DOHH2 (cell line): ENCODE data around the gene CGNL1.

Source experiments
- H3F3A ChIP-seq: fragments of 200-600 bp; sonication (generic), shearing (Covaris generic); 2 replicates; pipeline ENCODE4 v1.6.0; 2016; ENCODE audit warnings: antibody characterized with exemption, mild to moderate bottlenecking; ENCODE audit not compliant: control insufficient read depth, insufficient read depth
- H3K27ac ChIP-seq: fragments of 200-600 bp; sonication (generic); 2 replicates; pipeline ENCODE4 v1.5.1; 2014; ENCODE audit warnings: low read depth, mild to moderate bottlenecking, low read length, moderate library complexity
- H3K27me3 ChIP-seq: fragments of 200-600 bp; sonication (generic); 2 replicates; pipeline ENCODE4 v1.6.1; 2014; ENCODE audit warnings: mild to moderate bottlenecking, low read length, mixed read lengths; ENCODE audit not compliant: control insufficient read depth
- H3K36me3 ChIP-seq: fragments of 200-600 bp; sonication (generic); 2 replicates; pipeline ENCODE4 v1.6.1; 2014; ENCODE audit warnings: mild to moderate bottlenecking, low read length, moderate library complexity, mixed read lengths; ENCODE audit not compliant: control insufficient read depth
- H3K4me1 ChIP-seq: fragments of 200-600 bp; sonication (generic); 2 replicates; pipeline ENCODE4 v1.6.1; 2014; ENCODE audit warnings: mild to moderate bottlenecking, low read length, mixed read lengths; ENCODE audit not compliant: control insufficient read depth
- H3K4me2 ChIP-seq: fragments of 200-600 bp; sonication (generic); 2 replicates; pipeline ENCODE4 v1.6.0; 2014; ENCODE audit warnings: mild to moderate bottlenecking, low read length, moderate library complexity
- H3K4me3 ChIP-seq: fragments of 200-600 bp; sonication (generic); 2 replicates; pipeline ENCODE4 v1.5.1; 2014; ENCODE audit warnings: mild to moderate bottlenecking, low read length, mixed read lengths
- H3K79me2 ChIP-seq: fragments of 200-600 bp; sonication (generic); 2 replicates; pipeline ENCODE4 v1.6.1; 2014; ENCODE audit warnings: mild to moderate bottlenecking, low read length, mixed read lengths; ENCODE audit not compliant: control insufficient read depth
- H3K9me2 ChIP-seq: fragments of 200-600 bp; sonication (generic); replicated peaks from 2 replicates; pipeline ENCODE4 v1.6.1; 2014; ENCODE audit warnings: mild to moderate bottlenecking, low read length, mixed read lengths; ENCODE audit not compliant: control insufficient read depth
- H3K9me3 ChIP-seq: fragments of 200-600 bp; sonication (generic); 2 replicates; pipeline ENCODE4 v1.6.1; 2014; ENCODE audit warnings: antibody characterized with exemption, low read length, mixed read lengths; ENCODE audit not compliant: control insufficient read depth, insufficient read depth
- H4K20me1 ChIP-seq: fragments of 200-600 bp; sonication (generic); 2 replicates; pipeline ENCODE4 v1.6.0; 2014; ENCODE audit warnings: low read depth, mild to moderate bottlenecking, antibody characterized with exemption, low read length, moderate library complexity; ENCODE audit not compliant: control insufficient read depth, insufficient read depth
- EZH2phosphoT487 ChIP-seq: fragments of 200-600 bp; sonication (generic); IDR thresholded peaks from 2 replicates; pipeline ENCODE4 v1.6.1; 2017; ENCODE audit warnings: borderline replicate concordance, mild to moderate bottlenecking, antibody characterized with exemption, low read length, moderate library complexity, mixed read lengths
- TF ChIP-seq, protein P1 (sequence below): fragments of 200-600 bp; sonication (generic); IDR thresholded peaks from one replicate; pipeline ENCODE4 v1.5.1; 2014; ENCODE audit warnings: antibody characterized with exemption, mild to moderate bottlenecking, low read depth, low read length; ENCODE audit not compliant: poor library complexity, severe bottlenecking

CGNL1 gene

DNA sequence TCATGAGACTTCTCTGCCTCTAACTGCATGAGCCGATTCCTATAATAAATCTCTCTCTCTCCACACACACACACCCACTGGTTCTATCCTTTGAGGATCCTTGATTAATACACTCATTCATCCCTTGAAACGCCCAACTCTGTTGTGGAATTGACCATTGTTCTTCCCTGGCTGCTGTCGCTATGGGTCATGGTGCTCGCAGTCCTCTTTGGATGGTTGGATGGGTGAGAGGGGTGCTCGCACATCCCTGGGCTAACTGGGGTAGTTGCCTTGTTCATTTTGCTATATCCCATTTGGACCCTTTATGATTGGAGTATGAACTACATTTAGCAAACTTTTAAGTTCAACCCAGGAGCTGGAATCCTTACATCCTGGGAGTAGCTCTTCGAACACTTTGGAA, 181.5 kb downstream of the CGNL1 start:
- Histone ChIP-seq H3K9me2 (no peaks in the 10 kb centered on the region), H3K9me3 (no peaks in the 10 kb centered on the region), H3K4me2 (no peak overlapping the region)

DNA sequence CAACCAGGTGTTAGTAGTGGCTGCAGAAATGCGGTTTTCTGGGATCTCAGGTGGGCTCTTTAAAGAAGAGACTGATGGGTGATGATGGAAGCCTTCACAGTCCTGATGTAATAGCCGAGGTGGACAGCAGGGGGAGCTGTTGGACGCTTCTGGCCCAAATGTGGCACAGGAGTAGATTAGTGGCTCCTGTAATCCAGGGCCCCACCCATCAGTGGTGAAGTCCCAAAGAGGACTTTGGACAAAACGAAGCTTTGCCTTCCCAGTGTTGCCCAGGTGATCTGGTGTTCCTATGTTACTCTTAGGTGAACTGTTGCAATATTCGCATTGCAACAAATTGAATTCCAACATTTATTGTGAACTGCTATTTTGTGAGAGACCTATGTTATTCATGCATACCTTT, 183.6 kb downstream of the CGNL1 start:
- Histone ChIP-seq H3K36me3 (no peaks in the 10 kb centered on the region), H3K9me3 (no peaks in the 10 kb centered on the region), H3K4me3 (no peak overlapping the region), H3K79me2 (no peaks in the 10 kb centered on the region), H3K4me1 (peaks cover 4% of the 10 kb centered on the region; the same call in 1 of the 2 replicates), H3K27ac (no peak overlapping the region), H4K20me1 (peaks cover 2% of the 10 kb centered on the region; the same call in 1 of the 2 replicates), H3K9me2 (no peaks in the 10 kb centered on the region), H3K4me2 (no peak overlapping the region), H3K27me3 (peaks cover 14% of the 10 kb centered on the region; the same call in 1 of the 2 replicates), H3F3A (no peaks in the 10 kb centered on the region)
- TF ChIP-seq EZH2phosphoT487 = no peak
- TF ChIP-seq, protein P1, sequence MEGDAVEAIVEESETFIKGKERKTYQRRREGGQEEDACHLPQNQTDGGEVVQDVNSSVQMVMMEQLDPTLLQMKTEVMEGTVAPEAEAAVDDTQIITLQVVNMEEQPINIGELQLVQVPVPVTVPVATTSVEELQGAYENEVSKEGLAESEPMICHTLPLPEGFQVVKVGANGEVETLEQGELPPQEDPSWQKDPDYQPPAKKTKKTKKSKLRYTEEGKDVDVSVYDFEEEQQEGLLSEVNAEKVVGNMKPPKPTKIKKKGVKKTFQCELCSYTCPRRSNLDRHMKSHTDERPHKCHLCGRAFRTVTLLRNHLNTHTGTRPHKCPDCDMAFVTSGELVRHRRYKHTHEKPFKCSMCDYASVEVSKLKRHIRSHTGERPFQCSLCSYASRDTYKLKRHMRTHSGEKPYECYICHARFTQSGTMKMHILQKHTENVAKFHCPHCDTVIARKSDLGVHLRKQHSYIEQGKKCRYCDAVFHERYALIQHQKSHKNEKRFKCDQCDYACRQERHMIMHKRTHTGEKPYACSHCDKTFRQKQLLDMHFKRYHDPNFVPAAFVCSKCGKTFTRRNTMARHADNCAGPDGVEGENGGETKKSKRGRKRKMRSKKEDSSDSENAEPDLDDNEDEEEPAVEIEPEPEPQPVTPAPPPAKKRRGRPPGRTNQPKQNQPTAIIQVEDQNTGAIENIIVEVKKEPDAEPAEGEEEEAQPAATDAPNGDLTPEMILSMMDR = peak; percentile 94

More for the DNA sequence above, 181.5 kb downstream of the CGNL1 start:
- Histone ChIP-seq H3K79me2 (no peaks in the 10 kb centered on the region), H3K4me1 (peaks cover 4% of the 10 kb centered on the region; the same call in 1 of the 2 replicates), H4K20me1 (peaks cover 2% of the 10 kb centered on the region; the same call in 1 of the 2 replicates), H3F3A (no peaks in the 10 kb centered on the region), H3K27me3 (peaks cover 8% of the 10 kb centered on the region; the same call in 1 of the 2 replicates), H3K4me3 (no peak overlapping the region), H3K36me3 (no peaks in the 10 kb centered on the region), H3K27ac (no peak overlapping the region)
- TF ChIP-seq, protein P1 = no peak

DNA sequence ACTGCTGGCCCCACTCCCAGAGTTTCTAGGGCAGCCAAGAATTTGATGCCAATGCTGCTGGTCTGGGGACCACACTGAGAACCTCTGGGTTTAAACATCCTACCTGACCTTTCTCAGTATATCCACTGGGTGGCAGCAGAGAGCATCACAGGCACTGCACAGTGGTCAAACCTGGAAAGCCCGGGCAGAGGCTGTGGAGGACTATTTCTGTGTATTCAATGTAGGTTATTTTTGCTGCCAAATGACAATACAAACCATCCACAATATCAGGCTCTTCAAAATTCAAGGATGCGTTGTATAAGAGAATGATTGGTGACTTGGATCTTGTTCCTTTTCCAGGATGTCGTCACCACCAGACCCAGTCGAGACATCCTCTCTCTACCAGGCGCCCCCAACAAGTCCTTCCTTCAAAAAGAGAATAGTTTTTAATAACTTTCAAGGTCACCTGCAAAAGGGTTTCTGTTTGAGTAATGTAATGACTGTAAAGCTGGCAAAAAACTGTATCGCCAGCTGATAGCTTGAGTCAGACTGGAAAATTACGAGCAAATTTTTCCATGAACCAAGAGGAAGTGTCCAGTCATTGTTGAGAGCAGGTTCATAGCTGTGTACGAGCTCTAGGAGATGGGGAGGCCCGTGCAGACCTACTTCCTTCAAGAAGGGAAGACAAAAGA, 184.9 kb downstream of the CGNL1 start:
- Histone ChIP-seq H3K79me2 (no peaks in the 10 kb centered on the region), H3F3A (no peaks in the 10 kb centered on the region), H3K27me3 (peaks cover 20% of the 10 kb centered on the region; the same call in 1 of the 2 replicates), H3K36me3 (no peaks in the 10 kb centered on the region), H3K4me2 (no peak overlapping the region), H3K9me3 (no peaks in the 10 kb centered on the region), H3K9me2 (no peaks in the 10 kb centered on the region), H3K4me1 (peaks cover 9% of the 10 kb centered on the region; the same call in 1 of the 2 replicates), H3K27ac (no peak overlapping the region), H3K4me3 (no peak overlapping the region), H4K20me1 (peaks cover 2% of the 10 kb centered on the region; the same call in 1 of the 2 replicates)
- TF ChIP-seq, protein P1 = peak; percentile 83
- no peak for TF ChIP-seq EZH2phosphoT487
